RPMI7951 (cell line): Measurements from ENCODE around the gene VPS37D. TPM values are rescaled to one million over a fixed set of nuclear protein-coding genes. Genes with fewer than 3 reads are reported as not detected.
"Not testable (repeated sequence)": the region's sequence is repeated elsewhere in the genome, so short reads cannot be mapped to it uniquely, and the experiment has no call there.

Experiments
- DNase-seq: peaks from one replicate; pipeline ENCODE4 v3.0.0-alpha.2; 2012; ENCODE audit warnings: low read depth
- total RNA-seq: library from RNA; depleted of rRNA; stranded (reverse); fragments of >200 nt; shearing (Covaris generic); gene quantifications from 2 replicates; pipeline ENCODE4 v1.2.3, GENCODE V29; 2014

Gene VPS37D
- total RNA-seq, 1 experiment from 2014 or later = 2.0 TPM

DNA sequence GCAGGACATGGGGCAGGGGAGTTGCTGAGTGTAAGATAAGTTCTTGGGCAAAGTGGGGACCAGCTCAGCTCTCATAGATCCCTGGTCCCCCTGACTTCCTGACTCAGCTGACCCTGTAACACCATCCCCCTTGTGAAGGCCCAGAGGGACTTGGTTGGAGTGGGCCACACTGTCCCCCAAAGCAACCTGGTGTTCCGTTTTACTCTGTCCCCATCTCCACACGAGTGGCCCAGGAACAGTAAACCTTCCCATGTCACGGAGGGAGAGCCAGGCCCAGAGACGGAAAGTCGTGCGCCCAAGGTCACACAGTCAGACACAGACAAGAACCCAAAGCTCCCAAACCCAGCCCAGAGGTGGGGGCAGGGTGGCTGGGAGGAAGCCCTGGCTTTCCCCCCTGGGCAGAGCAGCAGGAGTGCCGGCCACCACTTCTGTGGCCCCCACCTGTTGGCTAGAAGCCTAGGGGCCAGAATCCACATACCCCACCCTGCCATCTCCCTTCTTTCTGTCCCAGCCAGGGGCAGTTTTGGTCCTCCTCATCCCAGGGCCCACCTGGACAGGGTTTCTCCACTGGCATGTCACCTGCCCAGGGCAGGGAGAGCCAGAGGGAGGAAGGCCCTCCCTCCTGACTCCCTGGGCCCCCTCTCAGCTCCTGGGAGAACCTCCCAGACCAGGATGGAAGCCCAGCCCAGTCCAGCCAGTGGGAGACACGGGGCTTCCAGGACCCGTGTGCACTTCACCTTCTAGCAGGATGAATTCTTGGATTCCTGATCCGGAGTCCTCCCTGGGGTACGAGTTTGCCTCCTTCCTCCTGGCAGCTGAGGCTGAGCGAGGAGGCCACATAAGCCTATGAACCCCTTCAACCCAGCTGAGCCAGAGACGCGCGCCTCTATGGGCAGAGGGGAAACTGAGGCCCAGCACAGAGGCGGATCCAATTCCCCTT lies 20.6 kb upstream of the VPS37D start:
- no peak for DNase-seq

GRCh38 chr7:73647725-73648592 lies 19.7 kb upstream of the VPS37D start:
- no peak for DNase-seq

- no peak for DNase-seq
Observed at GRCh38 chr7:73648593-73649332, 18.9 kb upstream of the VPS37D start.

- DNase-seq = no peak
Observed at GRCh38 chr7:73649576-73649975, 18.1 kb upstream of the VPS37D start.

DNA sequence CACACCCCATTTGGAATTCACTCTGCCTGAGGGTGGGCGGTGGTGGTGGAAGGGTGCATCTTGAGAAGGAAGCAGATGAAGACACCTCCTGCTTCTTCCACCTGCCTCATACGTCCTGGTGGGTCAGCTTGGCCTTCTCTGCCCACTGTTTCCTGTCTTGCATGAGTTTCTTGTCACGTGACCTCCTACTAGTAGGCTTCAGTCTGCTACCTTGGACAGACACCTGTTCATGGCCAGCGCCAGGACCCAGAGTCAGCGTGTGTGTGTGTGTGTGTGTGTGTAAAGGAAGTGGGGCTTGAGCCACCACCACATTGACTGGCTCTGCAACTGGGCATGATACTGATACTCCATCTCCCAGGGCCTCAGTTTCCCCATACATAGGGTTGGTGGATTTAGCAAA lies 17.1 kb upstream of the VPS37D start:
- DNase-seq = no peak

DNA sequence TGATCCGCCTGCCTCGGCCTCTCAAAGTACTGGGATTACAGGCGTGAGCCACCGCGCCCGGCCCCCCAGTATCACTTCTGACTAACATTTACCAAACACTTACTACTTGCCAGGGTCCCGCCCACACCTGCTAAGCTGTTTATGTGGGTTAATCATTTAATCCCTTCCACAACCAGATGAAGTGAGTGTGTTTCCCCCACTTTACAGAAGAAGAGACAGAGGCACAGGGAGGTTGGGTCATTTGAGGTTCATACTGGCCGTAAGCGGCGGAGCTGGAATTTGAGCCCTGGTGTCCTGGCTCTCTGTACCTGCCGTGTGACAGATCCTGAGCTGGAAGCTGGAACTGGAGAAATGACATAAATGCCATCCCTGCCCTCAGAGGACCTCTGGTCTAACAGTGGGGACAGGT lies 15.1 kb upstream of the VPS37D start:
- DNase-seq = no peak

DNA sequence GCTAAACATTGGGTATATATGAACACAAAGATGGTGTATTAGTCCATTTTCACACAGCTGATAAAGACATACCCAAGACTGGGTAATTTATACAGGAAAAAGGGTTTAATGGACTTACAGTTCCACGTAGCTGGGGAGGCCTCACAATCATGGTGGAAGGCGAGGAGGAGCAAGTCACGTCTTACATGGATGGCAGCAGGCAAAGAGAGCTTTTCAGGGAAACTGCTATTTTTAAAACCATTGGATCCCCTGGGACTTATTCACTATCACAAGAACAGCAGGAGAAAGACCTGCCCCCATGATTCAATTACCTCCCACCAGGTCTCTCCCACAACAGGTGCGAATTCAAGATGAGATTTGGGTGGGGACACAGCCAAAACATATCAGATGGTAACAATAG lies 12.3 kb upstream of the VPS37D start:
- not testable (repeated sequence) for DNase-seq

DNA sequence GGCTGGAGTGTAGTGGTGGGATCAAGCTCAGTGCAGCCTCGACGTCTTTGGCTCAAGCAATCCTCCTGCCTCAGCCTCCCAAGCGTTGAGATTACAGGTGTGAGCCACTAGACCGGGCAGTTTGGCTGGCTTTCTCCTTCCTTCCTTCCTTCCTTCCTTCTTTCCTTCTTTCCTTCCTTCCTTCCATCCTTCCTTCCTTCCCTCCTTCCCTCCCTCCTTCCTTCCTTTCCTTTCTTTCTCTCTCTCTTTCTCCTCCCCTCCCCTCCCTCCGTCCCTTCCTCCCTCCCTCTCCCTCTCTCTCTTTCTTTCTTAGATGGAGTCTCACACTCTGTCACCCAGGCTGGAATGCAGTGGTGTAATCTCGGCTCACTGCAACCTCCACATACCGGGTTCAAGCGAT lies 7.6 kb upstream of the VPS37D start:
- DNase-seq = no peak

DNA sequence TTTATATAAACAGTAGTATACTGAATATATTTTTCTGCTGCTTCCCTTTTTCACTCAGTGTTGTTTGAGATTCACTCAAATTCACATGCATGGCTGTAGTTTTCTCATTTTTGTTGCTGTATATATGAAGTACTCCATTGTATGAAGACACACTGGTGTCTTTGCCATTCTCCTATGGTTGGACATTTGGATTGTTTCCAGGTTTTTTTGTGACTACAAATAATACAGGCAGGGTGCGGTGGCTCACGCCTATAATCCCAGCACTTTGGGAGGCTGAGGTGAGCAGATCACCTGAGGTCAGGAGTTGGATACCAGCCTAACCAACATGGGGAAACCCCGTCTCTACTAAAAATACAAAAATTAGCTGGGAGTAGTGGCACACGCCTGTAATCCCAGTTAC lies 7.0 kb upstream of the VPS37D start:
- DNase-seq = not testable (repeated sequence)

DNA sequence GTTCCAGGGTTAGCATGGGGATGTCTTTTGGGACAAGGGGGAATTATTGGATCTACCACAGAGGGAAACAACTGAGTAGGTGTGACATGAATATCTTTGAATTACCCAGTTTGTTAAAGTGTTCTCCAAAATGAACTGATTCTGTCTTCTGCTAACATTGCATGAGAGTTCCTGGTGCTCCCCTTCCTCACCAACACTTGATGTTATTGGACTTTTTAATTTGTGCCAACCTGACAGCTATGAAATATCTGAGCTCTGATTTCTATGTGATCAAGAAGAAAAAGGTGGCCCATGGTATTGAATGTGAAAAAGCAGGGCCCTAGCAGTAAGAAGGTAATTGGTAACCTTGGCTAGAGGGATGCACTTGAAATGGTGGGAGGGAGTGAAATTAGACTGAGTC lies 4.6 kb upstream of the VPS37D start:
- no peak for DNase-seq

GRCh38 chr7:73668103-73668885 lies 663 bp downstream of the VPS37D start:
- no peak for DNase-seq

DNA sequence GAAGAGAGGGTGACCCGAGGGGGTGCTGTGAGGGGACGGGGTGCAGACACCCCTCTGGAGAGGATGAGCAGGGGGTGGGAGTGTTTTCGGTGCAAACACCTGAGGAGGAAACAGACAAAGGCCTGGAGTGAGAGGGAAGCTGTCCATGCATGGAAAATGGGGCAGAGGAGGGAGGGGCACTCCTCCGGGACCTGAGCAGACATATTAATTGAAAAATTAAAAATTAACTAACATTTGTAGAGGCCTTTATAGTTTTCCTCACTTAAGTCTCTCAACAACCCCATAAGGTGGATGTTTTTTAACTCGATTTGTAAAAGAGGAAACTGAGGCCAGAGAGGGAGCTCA lies 1.2 kb downstream of the VPS37D start:
- no peak for DNase-seq

- DNase-seq = no peak
Observed at GRCh38 chr7:73669288-73669701, 1.7 kb downstream of the VPS37D start.

GRCh38 chr7:73669858-73670385 lies 2.3 kb downstream of the VPS37D start:
- DNase-seq = no peak

GRCh38 chr7:73671322-73671661 lies 3.7 kb downstream of the VPS37D start:
- no peak for DNase-seq

DNA sequence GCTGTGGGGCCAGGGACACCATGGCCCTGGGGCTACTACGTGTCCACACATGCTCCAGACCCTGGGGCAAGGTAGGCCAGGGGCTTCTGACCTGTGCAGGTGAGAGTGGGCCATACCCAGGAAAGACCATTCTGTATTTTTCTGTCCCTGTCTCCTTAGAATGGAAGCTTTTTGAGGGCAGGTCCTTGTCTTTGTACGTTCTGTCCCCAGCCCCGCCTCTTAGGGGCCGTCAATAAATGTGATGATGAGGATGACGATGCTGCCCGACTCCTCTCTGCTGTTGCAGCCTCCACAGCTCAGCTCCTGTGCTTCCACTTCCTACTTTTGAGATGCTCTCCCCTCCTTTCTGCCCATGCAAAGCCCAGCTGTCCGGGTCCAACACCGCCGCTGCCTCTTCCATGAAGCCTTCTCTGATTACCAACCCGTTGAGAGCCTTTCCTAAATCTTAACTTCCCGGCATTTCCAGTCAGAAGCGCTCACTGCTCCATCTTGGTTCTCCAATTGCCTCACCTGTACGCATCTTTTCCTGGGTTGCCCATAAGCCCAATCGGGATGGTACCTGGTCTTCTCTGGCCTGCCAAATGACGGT lies 4.3 kb downstream of the VPS37D start:
- no peak for DNase-seq

GRCh38 chr7:73674468-73675124 lies 7.0 kb downstream of the VPS37D start:
- no peak for DNase-seq

GRCh38 chr7:73676062-73676461 lies 8.4 kb downstream of the VPS37D start:
- DNase-seq = not testable (repeated sequence)

DNA sequence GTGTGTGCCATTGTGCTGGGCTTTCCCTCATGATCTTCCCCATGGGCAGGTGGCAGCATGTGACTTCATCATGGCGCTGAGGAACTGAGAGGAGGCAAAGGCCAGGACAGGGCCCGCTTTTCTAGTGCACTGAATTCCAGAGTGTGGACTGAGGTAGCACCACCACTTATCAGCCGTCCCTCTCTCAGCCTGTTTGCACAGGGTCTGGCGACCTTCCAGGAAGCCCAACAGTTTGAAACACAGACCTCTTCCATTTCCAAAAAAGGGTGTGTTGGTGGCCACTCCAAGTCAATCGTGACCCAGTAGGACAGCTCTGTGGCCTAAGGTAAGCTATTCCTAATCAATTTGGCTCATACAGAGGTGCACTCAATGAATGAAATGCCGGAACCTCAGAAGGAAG lies 11.2 kb downstream of the VPS37D start:
- no peak for DNase-seq

DNA sequence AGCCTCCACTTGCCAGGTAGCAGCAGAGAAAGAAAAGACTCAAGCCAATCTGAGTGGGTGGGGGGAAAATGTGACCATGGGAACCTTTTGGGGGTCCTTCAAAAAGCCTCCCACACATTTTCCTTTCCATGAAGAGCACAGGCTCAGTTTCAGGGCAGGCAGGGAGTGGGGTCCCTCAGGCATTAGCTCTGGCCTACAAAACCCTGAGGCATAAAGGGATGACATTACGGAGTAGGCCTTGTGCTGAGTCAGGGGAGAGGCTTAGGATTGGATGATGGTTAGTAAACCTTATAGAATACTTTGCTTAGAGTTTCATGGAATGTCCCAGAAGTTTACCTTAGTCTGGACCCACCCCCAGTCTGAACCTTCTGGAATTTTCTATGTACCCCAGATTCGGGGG lies 12.1 kb downstream of the VPS37D start:
- DNase-seq = no peak
